Smooth muscle cell (in vitro differentiated cells): Measurements from ENCODE around the gene BLOC1S1. TPM values are rescaled to one million over a fixed set of nuclear protein-coding genes. Genes with fewer than 3 reads are reported as not detected.

Experiments used
- DNase-seq: peaks from one replicate; lab custom pipeline; 2025; ENCODE audit not compliant: unreplicated experiment; lab: John Stamatoyannopoulos, UW
- H2AFZ ChIP-seq: fragments of 200-600 bp; sonication (generic); 2 replicates; pipeline ENCODE4 v1.6.0; 2016; ENCODE audit warnings: antibody characterized with exemption, low read depth, mild to moderate bottlenecking
- H3F3A ChIP-seq: fragments of 200-600 bp; sonication (generic); 2 replicates; pipeline ENCODE4 v1.6.0; 2017; ENCODE audit warnings: antibody characterized with exemption, low read depth
- H3K27ac ChIP-seq: fragments of 200-600 bp; sonication (generic); 2 replicates; pipeline ENCODE4 v1.5.1; 2016; ENCODE audit warnings: low read depth, mild to moderate bottlenecking
- H3K27me3 ChIP-seq: fragments of 200-600 bp; sonication (generic); 2 replicates; pipeline ENCODE4 v1.6.1; 2016; ENCODE audit warnings: low read depth, mild to moderate bottlenecking
- H3K36me3 ChIP-seq: fragments of 200-600 bp; sonication (generic); 2 replicates; pipeline ENCODE4 v1.5.1; 2016; ENCODE audit warnings: low read depth
- H3K4me1 ChIP-seq: fragments of 200-600 bp; sonication (generic); 2 replicates; pipeline ENCODE4 v1.5.1; 2016; ENCODE audit warnings: low read depth
- H3K4me2 ChIP-seq: fragments of 200-600 bp; sonication (generic); 2 replicates; pipeline ENCODE4 v1.6.0; 2016; ENCODE audit warnings: mild to moderate bottlenecking
- H3K4me3 ChIP-seq: fragments of 200-600 bp; sonication (generic); 2 replicates; pipeline ENCODE4 v1.5.1; 2016; ENCODE audit warnings: mild to moderate bottlenecking
- H3K79me2 ChIP-seq: fragments of 200-600 bp; sonication (generic); 2 replicates; pipeline ENCODE4 v1.6.0; 2016; ENCODE audit warnings: low read depth, mild to moderate bottlenecking
- H3K9ac ChIP-seq: fragments of 200-600 bp; sonication (generic); 2 replicates; pipeline ENCODE4 v1.6.0; 2016; ENCODE audit warnings: low read depth
- H3K9me3 ChIP-seq: fragments of 200-600 bp; sonication (generic); replicated peaks from 2 replicates; pipeline ENCODE4 v1.5.1; 2016; ENCODE audit warnings: low read depth
- H4K20me1 ChIP-seq: fragments of 200-600 bp; sonication (generic); 2 replicates; pipeline ENCODE4 v1.6.0; 2016; ENCODE audit warnings: low read depth
- CTCF ChIP-seq: fragments of 200-600 bp; sonication (generic); IDR thresholded peaks from 2 replicates; pipeline ENCODE4 v1.5.1; 2017; ENCODE audit warnings: borderline replicate concordance, mild to moderate bottlenecking, antibody characterized with exemption; ENCODE audit not compliant: insufficient read depth, poor library complexity, severe bottlenecking
- WGBS: methylation state at CpG from one replicate; pipeline ENCODE4 v1.1.7; 2016; ENCODE audit warnings: low lambda C conversion rate; 5-methylcytosine and 5-hydroxymethylcytosine counted together
- polyA plus RNA-seq: library from polyadenylated mRNA; unstranded; fragments of >200 nt; fragmentation: Nextera tagmentation; extraction: Ambion mirVana; gene quantifications from 2 replicates; pipeline ENCODE4 v1.2.1, GENCODE V29; 2016
- total RNA-seq: library from RNA; depleted of rRNA; stranded (reverse); fragments of >200 nt; gene quantifications from 2 replicates; pipeline ENCODE4 v1.2.3, GENCODE V29; 2014

Gene BLOC1S1
- total and polyA plus RNA-seq, 2 experiments from 2014 or later = 146 to 150 TPM

GRCh38 chr12:55720894-55721444 is 5.1 kb downstream of the BLOC1S1 start:
- Histone ChIP-seq H3K27me3 (no peaks in the 10 kb centered on the region), H3F3A (peaks cover 37% of the 10 kb centered on the region), H3K4me3 (peak overlapping the region; percentile 33), H2AFZ (no peak overlapping the region), H3K27ac (peak overlapping the region; percentile 78), H3K79me2 (peaks cover 4% of the 10 kb centered on the region), H3K9me3 (no peaks in the 10 kb centered on the region), H4K20me1 (peaks cover 37% of the 10 kb centered on the region), H3K36me3 (peaks cover 3% of the 10 kb centered on the region), H3K9ac (no peak overlapping the region), H3K4me2 (peak overlapping the region; percentile 57), H3K4me1 (peaks cover 24% of the 10 kb centered on the region)
- peak; percentile 38 for TF ChIP-seq CTCF
- no peak for DNase-seq
- 31% methylated on average over 9 of the region's 9 CpGs for WGBS

GRCh38 chr12:55721601-55722213 is 5.9 kb downstream of the BLOC1S1 start:
- Histone ChIP-seq H2AFZ (no peak overlapping the region), H3K79me2 (peaks cover 11% of the 10 kb centered on the region), H3F3A (peaks cover 42% of the 10 kb centered on the region), H3K4me1 (peaks cover 21% of the 10 kb centered on the region), H3K9ac (no peak overlapping the region), H3K4me3 (no peak overlapping the region), H4K20me1 (peaks cover 45% of the 10 kb centered on the region), H3K27me3 (no peaks in the 10 kb centered on the region), H3K36me3 (peaks cover 3% of the 10 kb centered on the region), H3K9me3 (no peaks in the 10 kb centered on the region), H3K4me2 (peak overlapping the region; percentile 18), H3K27ac (peak overlapping the region; percentile 78)
- DNase-seq = no peak
- TF ChIP-seq CTCF = no peak
- 89% methylated on average over 14 of the region's 14 CpGs for WGBS

- Histone ChIP-seq H3K9me3 (no peaks in the 10 kb centered on the region), H3K4me3 (no peak overlapping the region), H3F3A (peaks cover 49% of the 10 kb centered on the region), H3K36me3 (peaks cover 3% of the 10 kb centered on the region), H4K20me1 (peaks cover 57% of the 10 kb centered on the region), H3K27ac (no peak overlapping the region), H3K4me1 (peaks cover 17% of the 10 kb centered on the region), H3K27me3 (no peaks in the 10 kb centered on the region), H3K9ac (no peak overlapping the region), H3K4me2 (no peak overlapping the region), H3K79me2 (peaks cover 23% of the 10 kb centered on the region), H2AFZ (no peak overlapping the region)
- no peak for DNase-seq
- 94% methylated on average over 8 of the region's 8 CpGs for WGBS
- no peak for TF ChIP-seq CTCF
Observed at GRCh38 chr12:55722948-55723347, 7.1 kb downstream of the BLOC1S1 start.
